Liver (tissue), 3 donors: ENCODE measurements around the gene PTGIS.

ENCODE experiments used
- EGR1 ChIP-seq, 2 donors: IDR thresholded peaks; 2 replicates each; pipeline ENCODE4 v1.6.1; 2016 to 2018; ENCODE audit warnings: antibody characterized with exemption in 2 of 2, low read depth in 2 of 2
- GABPA ChIP-seq, 2 donors: IDR thresholded peaks in 1 of 2; conservative IDR thresholded peaks in 1 of 2; 2 replicates each; pipeline ENCODE4 v1.6.1; 2016; ENCODE audit warnings: antibody characterized with exemption in 2 of 2, mild to moderate bottlenecking in 1 of 2, moderate library complexity in 1 of 2
- HNF4G ChIP-seq: IDR thresholded peaks from 2 replicates; pipeline ENCODE4 v1.6.1; 2016; ENCODE audit warnings: antibody characterized with exemption
- JUND ChIP-seq, 2 donors: IDR thresholded peaks; 2 replicates each; pipeline ENCODE4 v1.6.1; 2016; ENCODE audit warnings: antibody characterized with exemption in 2 of 2
- RAD21 ChIP-seq, 2 donors: IDR thresholded peaks; 2 replicates each; pipeline ENCODE4 v1.6.1; 2016; ENCODE audit warnings: antibody characterized with exemption in 2 of 2, mild to moderate bottlenecking in 2 of 2
- RXRA ChIP-seq, 2 donors: IDR thresholded peaks; 2 replicates each; pipeline ENCODE4 v1.6.1; 2017 to 2018; ENCODE audit warnings: antibody characterized with exemption in 2 of 2, mild to moderate bottlenecking in 1 of 2
- SP1 ChIP-seq: IDR thresholded peaks from 2 replicates; pipeline ENCODE4 v1.6.1; 2018; ENCODE audit warnings: antibody characterized with exemption, mild to moderate bottlenecking
- TAF1 ChIP-seq: conservative IDR thresholded peaks from 2 replicates; pipeline ENCODE4 v1.6.1; 2016; ENCODE audit warnings: antibody characterized with exemption, mild to moderate bottlenecking
- YY1 ChIP-seq: IDR thresholded peaks from 2 replicates; pipeline ENCODE4 v1.6.1; 2016; ENCODE audit warnings: antibody characterized with exemption, mild to moderate bottlenecking
- TF ChIP-seq, protein P1 (sequence below): fragments of 150-350 bp; IDR thresholded peaks from 2 replicates; pipeline ENCODE4 v1.5.1; 2017; ENCODE audit warnings: improper control_type of control experiment, low read depth, low read length; ENCODE audit not compliant: missing input control
- TF ChIP-seq, protein P2 (sequence below): IDR thresholded peaks from 2 replicates; pipeline ENCODE4 v1.6.1; 2016; ENCODE audit warnings: antibody characterized with exemption, mild to moderate bottlenecking
- TF ChIP-seq, protein P3 (sequence below): IDR thresholded peaks from 2 replicates; pipeline ENCODE4 v1.6.1; 2016; ENCODE audit warnings: antibody characterized with exemption
- TF ChIP-seq, protein P4 (sequence below): IDR thresholded peaks from 2 replicates; pipeline ENCODE4 v1.6.1; 2016; ENCODE audit warnings: antibody characterized with exemption
- TF ChIP-seq, protein P5 (sequence below): IDR thresholded peaks from 2 replicates; pipeline ENCODE4 v1.6.1; 2016; ENCODE audit warnings: antibody characterized with exemption
- donor health status: healthy.
- donor health status: healthy.

DNA sequence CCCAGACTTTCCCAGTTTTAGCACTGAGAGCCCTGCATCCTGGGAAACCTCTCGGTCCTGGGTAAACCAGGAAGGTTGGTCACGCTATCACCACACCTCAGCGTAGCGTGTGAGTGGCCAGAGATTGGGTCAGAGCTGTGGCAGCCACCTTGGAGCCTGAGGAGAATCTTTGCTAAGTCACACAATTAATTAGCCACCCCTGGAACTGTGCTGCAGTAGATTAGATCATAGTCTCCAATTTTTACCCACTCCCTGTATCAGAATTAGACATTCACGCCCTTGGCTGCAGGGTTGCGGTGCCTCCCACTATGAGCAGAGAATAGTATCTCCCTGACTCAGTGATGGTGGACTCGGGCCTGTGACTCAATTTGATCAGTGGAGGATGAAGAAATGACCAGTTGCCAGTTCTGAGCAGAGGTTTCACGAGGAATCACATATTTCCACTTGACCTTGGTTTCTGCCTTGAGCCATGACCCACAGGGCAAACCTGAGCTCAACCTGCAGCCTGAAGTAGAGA is 6.0 kb upstream of the PTGIS start:
- TF ChIP-seq, protein P1, sequence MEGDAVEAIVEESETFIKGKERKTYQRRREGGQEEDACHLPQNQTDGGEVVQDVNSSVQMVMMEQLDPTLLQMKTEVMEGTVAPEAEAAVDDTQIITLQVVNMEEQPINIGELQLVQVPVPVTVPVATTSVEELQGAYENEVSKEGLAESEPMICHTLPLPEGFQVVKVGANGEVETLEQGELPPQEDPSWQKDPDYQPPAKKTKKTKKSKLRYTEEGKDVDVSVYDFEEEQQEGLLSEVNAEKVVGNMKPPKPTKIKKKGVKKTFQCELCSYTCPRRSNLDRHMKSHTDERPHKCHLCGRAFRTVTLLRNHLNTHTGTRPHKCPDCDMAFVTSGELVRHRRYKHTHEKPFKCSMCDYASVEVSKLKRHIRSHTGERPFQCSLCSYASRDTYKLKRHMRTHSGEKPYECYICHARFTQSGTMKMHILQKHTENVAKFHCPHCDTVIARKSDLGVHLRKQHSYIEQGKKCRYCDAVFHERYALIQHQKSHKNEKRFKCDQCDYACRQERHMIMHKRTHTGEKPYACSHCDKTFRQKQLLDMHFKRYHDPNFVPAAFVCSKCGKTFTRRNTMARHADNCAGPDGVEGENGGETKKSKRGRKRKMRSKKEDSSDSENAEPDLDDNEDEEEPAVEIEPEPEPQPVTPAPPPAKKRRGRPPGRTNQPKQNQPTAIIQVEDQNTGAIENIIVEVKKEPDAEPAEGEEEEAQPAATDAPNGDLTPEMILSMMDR, result no peak
- TF ChIP-seq, protein P2, sequence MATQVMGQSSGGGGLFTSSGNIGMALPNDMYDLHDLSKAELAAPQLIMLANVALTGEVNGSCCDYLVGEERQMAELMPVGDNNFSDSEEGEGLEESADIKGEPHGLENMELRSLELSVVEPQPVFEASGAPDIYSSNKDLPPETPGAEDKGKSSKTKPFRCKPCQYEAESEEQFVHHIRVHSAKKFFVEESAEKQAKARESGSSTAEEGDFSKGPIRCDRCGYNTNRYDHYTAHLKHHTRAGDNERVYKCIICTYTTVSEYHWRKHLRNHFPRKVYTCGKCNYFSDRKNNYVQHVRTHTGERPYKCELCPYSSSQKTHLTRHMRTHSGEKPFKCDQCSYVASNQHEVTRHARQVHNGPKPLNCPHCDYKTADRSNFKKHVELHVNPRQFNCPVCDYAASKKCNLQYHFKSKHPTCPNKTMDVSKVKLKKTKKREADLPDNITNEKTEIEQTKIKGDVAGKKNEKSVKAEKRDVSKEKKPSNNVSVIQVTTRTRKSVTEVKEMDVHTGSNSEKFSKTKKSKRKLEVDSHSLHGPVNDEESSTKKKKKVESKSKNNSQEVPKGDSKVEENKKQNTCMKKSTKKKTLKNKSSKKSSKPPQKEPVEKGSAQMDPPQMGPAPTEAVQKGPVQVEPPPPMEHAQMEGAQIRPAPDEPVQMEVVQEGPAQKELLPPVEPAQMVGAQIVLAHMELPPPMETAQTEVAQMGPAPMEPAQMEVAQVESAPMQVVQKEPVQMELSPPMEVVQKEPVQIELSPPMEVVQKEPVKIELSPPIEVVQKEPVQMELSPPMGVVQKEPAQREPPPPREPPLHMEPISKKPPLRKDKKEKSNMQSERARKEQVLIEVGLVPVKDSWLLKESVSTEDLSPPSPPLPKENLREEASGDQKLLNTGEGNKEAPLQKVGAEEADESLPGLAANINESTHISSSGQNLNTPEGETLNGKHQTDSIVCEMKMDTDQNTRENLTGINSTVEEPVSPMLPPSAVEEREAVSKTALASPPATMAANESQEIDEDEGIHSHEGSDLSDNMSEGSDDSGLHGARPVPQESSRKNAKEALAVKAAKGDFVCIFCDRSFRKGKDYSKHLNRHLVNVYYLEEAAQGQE, result no peak
- TF ChIP-seq YY1 (no peak), TAF1 (no peak), JUND (IDR thresholded peaks at IDR 0.05) (no peak), RAD21 (IDR thresholded peaks at IDR 0.05) (no peak), RXRA (IDR thresholded peaks at IDR 0.05) (no peak), EGR1 (IDR thresholded peaks at IDR 0.05; ENCODE audit: low read depth in 2 of 2) (no peak), GABPA (IDR thresholded peaks at IDR 0.05 in 1 of 2, conservative IDR thresholded peaks at IDR 0.05 in 1 of 2) (no peak), SP1 (no peak), HNF4G (no peak)
- TF ChIP-seq, protein P3, sequence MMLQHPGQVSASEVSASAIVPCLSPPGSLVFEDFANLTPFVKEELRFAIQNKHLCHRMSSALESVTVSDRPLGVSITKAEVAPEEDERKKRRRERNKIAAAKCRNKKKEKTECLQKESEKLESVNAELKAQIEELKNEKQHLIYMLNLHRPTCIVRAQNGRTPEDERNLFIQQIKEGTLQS, result no peak
- TF ChIP-seq, protein P4, sequence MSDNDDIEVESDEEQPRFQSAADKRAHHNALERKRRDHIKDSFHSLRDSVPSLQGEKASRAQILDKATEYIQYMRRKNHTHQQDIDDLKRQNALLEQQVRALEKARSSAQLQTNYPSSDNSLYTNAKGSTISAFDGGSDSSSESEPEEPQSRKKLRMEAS, result no peak
- TF ChIP-seq, protein P5, sequence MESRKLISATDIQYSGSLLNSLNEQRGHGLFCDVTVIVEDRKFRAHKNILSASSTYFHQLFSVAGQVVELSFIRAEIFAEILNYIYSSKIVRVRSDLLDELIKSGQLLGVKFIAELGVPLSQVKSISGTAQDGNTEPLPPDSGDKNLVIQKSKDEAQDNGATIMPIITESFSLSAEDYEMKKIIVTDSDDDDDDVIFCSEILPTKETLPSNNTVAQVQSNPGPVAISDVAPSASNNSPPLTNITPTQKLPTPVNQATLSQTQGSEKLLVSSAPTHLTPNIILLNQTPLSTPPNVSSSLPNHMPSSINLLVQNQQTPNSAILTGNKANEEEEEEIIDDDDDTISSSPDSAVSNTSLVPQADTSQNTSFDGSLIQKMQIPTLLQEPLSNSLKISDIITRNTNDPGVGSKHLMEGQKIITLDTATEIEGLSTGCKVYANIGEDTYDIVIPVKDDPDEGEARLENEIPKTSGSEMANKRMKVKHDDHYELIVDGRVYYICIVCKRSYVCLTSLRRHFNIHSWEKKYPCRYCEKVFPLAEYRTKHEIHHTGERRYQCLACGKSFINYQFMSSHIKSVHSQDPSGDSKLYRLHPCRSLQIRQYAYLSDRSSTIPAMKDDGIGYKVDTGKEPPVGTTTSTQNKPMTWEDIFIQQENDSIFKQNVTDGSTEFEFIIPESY, result no peak
